GM18517 (cell line): ENCODE measurements around the gene TMEM95.

ENCODE experiments used
- ATAC-seq: cut with Tn5 transposase; IDR thresholded peaks from one replicate; pipeline ENCODE4 v1.9.1; 2021; ENCODE audit warnings: mild to moderate bottlenecking, moderate library complexity; ENCODE audit not compliant: unreplicated experiment

The TMEM95 gene

GRCh38 chr17:7374353-7374752, 19.4 kb downstream of the TMEM95 start:
- no peak for ATAC-seq

GRCh38 chr17:7379134-7379533, 24.2 kb downstream of the TMEM95 start:
- no peak for ATAC-seq

- ATAC-seq = no peak
These were observed 25.4 kb downstream of the TMEM95 start for GRCh38 chr17:7380321-7380720.

- ATAC-seq = no peak
These were observed 26.1 kb downstream of the TMEM95 start, which contains the start of gene TNK1 for GRCh38 chr17:7380855-7381683. Gene TNK1 (plus strand): TSS chr17:7381089. CDS start chr17:7382927, 1,838 bp downstream.

GRCh38 chr17:7382901-7383300, 27.9 kb downstream of the TMEM95 start:
- no peak for ATAC-seq

GRCh38 chr17:7383371-7383741, 28.4 kb downstream of the TMEM95 start:
- ATAC-seq = no peak

- ATAC-seq = no peak
These were observed 29.0 kb downstream of the TMEM95 start for GRCh38 chr17:7383742-7384488.

- ATAC-seq = no peak
These were observed 29.6 kb downstream of the TMEM95 start for GRCh38 chr17:7384489-7385081.

GRCh38 chr17:7388856-7389255, 33.9 kb downstream of the TMEM95 start:
- ATAC-seq = no peak

- ATAC-seq = no peak
These were observed 35.3 kb downstream of the TMEM95 start for GRCh38 chr17:7389924-7390910.

GRCh38 chr17:7391307-7391706, 36.4 kb downstream of the TMEM95 start:
- ATAC-seq = no peak

GRCh38 chr17:7392696-7393612, 38.0 kb downstream of the TMEM95 start:
- ATAC-seq = no peak

GRCh38 chr17:7393613-7394451, 38.9 kb downstream of the TMEM95 start:
- peak; percentile 50 for ATAC-seq

GRCh38 chr17:7394452-7395191, 39.7 kb downstream of the TMEM95 start, which contains the start of gene PLSCR3:
Gene PLSCR3 (minus strand): TSS chr17:7394525. CDS start chr17:7394110, 415 bp downstream.
- ATAC-seq = peak; percentile 68

- ATAC-seq = no peak
These were observed 41.2 kb downstream of the TMEM95 start for GRCh38 chr17:7396147-7396546.

- no peak for ATAC-seq
These were observed 43.7 kb downstream of the TMEM95 start for GRCh38 chr17:7398612-7399011.

GRCh38 chr17:7403043-7403726, 48.2 kb downstream of the TMEM95 start:
- no peak for ATAC-seq
